D341Med (cell line): ENCODE results near the gene PLEKHG4.

Source experiments
- DNase-seq: peaks from one replicate; pipeline ENCODE4 v3.0.0; 2012; ENCODE audit warnings: low spot score

PLEKHG4 gene

DNA sequence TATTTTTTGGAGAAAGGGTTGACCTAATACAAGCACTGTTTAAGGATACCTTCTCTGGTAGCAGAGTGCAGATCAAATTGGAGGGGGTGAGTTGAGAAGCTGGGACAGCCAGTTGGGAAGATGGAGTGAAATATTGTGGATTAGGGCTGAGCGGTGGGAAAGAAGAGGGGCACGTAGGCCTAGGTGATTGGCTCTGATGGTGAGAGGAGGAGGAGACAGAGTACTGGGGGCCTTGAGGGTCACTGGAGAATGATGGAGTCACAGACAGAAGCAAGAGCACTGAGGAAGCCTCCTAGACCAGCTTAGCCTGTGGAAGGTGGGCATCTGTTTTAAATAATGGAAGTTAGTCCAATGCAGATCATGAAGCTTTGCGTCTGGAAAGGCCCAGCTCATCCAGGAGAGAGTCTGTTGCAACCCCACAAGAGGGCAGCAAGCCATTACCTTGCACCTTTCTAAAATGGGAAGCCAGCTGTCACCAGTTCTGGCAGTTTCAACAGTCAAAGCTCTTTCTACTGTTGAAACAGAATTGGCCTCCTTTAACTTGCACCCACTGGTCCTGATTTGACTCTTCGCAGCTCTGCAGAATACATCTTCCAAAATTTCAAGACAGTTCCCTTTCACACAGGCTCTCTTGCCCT, 18.8 kb upstream of the PLEKHG4 start:
- DNase-seq, result peak; percentile 71

DNA sequence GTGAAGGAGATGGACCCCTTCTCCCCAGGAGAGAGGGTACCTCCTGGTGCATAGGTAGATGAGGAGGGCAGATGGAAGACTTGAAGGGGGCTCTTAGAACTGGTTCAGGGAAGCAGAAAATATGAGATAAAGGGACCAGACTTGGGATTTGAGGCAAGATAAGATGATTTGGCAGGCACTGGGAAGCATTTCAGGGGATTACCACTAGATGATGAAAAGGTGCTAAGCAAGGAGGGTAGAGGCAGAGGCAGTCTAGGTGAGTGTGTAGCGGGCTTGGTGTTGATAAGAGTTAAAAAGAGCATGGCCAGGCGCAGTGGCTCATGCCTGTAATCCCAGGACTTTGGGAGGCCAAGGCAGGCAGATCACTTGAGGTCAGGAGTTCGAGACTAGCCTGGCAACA, 16.1 kb upstream of the PLEKHG4 start:
- DNase-seq, result no peak

DNA sequence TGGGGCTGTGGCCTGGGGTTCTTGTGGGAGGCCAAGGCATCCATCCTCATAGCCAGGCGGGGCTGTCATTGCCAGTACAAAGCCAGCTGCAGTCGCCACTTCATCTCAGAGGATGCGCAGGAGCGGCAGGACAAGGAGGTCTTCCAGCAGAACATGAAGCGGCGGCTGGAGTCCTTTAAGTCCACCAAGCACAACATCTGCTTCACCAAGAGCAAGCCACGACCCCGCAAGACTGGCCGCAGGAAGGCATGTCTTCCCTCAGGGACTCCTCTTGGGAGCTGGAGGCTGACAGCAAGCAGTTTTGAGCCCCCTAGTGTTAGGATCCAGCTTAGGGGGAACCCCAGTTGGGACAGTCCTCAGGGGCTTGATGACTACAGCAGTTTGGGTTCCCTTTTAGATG, 15.1 kb upstream of the PLEKHG4 start:
- DNase-seq, result no peak

DNA sequence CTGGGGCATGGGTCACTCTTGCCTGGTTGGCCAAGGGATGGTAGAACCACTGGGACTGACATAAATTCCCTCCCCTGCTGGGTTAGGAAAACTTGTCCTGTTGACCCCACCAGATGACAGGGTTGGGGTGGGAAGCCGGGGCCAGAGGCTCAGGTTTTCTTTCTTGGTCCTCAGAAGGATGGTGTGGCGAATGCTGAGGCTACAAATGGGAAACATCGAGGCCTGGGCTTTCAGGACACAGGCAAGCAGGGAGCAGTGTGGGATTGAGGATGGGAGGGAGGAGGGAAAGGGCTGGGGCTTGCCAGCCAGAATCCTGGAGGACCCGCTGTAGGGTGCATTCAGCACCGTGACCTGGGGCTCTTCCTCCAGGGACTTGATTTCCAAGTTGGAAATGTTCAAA, 14.5 kb upstream of the PLEKHG4 start:
- DNase-seq, result no peak

DNA sequence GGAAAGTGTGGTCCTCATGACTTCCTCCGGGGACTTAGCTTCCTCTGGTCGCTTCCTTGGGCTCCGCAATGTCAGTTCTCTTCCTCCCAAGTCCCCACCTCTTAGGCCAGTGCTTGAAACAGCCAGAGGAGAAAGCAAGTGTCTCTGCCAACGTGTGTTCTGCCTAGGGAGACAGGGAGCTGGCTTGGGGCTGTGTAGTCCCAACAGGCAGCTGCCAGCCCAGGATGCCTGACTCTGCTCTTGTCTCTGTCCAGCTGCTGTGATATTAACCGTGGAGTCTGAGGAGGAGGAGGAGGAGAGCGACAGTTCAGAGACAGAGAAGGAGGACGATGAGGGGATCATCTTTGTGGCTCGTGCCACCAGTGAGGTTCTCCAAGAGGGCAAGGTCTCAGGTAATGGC, 13.5 kb upstream of the PLEKHG4 start:
- no peak for DNase-seq

DNA sequence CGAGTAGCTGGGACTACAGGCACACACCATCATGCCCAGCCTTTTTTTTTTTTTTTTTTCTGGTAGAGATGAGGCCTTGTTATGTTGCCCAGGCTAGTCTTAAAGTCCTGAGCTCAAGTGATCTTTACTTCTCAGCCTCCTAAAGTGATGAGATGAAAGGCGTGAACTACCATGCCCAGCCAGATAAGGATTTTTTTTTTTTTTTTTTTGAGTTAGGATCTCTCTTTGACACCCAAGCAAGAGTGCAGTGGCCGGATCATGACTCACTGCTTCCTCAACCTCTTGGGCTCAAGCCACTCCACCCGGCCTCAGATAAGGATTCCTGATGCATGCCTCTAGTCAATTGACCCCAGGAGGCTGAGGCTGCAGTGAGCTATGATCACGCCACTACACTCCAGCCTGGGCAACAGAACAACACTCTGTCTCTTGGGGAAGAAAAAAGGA, 11.2 kb upstream of the PLEKHG4 start:
- DNase-seq, result no peak

DNA sequence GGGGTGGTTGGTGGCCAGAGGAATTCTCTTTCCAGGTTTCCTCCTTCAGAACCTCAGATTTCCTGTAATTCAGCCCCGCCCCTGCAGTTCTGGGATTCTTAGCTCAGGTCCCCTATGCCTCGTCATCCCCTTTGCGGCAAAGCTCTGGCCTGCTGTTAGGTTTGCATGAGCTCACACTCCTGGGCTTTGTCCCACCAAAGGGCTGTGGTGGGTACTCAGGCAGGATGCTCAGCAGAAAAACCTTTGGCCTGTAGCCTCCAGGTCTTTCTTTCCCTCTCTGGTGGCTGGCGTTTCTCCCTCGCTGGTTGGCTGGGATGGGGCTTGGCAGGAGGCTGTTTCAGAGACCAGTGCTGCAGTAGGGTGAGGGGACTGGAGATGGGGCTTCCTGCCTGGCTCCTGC, 9.6 kb upstream of the PLEKHG4 start:
- DNase-seq, result no peak

DNA sequence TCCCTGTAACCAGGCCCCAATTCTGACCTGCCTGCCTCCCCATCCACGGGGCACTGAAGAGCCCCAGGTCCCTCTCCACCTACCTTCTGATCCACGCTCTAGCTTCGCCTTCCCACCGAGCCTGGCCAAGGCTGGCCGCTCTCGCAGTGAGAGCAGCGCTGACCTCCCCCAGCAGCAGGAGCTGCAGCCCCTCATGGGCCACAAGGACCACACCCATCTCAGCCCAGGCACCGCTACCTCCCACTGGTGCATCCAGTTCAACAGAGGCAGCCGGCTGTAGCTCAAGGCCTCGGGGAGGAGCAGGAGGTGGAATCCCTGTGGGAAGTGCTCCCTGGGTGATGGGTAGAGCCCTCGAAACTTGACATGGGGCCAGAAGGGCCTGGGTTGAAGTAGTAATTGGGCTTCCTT, 8.4 kb upstream of the PLEKHG4 start:
- no peak for DNase-seq

DNA sequence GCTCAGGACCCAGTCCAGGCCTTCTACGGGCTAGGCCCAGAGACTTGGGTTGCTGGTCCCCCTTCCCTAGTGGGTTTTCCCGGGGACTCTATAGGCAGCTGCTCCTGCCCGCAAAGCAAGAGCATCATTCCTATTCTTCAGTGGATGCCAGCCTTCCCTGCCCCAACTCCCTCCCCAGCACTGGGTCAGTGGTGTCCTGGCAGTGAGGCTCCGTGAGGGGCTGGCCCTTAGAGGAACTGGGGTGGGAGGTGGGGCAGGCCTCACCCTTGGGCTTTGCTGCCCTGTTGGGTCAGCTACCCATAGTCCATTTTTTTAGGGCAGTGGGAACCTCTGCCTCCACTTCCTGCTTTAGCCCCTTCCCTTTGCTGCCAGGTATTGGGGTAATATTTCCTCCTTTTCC, 7.9 kb upstream of the PLEKHG4 start:
- no peak for DNase-seq

DNA sequence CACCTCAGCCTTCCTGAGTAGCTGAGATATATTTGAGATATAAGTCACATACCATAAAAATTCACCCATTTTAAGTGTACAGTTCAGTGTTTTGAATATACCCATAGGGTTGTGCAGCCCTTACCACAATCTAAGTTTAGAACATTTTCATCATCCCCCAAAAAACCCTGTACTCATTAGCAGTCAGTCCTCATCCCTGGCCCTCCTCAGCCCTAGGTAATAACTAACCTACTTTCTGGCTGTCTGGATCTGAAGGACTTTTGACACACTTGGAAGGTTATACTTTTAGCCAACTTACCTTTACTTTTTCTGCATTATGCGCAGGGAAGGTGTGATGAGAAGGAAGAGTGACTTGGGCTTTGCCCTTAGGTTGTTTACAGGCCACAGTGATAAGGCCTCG, 4.0 kb upstream of the PLEKHG4 start:
- no peak for DNase-seq

DNA sequence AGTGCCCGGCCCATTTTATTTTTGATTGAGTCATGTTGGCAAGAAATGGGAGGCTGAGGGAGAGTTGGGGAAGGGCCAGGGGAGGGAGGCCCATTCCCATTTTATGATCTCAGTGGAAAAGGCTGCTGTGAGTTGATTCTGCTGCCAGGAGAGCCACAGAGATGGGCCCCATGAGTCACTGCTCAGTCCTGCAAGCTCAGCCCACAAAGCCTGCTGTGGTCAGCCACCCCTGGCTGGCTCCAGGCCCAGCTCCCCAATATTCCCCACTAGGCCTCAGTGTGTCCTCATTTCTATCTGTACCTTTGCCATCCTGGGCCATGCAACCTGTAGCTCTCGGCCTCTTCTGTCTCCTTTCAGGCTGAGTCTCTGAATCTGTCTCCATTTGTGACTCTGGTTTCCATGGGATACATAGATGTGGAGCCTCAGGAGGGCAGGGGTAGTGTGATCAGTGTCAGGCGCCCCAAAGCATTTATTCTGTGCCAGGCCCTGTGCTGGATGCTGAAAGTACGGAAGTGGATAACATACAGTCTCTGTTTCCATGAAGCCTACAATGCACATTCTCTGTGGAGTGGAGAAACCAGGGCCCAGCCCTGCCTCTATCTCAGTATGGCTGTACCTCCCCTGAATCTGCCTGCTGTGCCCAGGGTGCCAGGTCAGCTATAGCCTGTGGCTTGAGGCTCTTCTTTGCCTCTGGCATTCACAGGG, 1.9 kb upstream of the PLEKHG4 start:
- no peak for DNase-seq

DNA sequence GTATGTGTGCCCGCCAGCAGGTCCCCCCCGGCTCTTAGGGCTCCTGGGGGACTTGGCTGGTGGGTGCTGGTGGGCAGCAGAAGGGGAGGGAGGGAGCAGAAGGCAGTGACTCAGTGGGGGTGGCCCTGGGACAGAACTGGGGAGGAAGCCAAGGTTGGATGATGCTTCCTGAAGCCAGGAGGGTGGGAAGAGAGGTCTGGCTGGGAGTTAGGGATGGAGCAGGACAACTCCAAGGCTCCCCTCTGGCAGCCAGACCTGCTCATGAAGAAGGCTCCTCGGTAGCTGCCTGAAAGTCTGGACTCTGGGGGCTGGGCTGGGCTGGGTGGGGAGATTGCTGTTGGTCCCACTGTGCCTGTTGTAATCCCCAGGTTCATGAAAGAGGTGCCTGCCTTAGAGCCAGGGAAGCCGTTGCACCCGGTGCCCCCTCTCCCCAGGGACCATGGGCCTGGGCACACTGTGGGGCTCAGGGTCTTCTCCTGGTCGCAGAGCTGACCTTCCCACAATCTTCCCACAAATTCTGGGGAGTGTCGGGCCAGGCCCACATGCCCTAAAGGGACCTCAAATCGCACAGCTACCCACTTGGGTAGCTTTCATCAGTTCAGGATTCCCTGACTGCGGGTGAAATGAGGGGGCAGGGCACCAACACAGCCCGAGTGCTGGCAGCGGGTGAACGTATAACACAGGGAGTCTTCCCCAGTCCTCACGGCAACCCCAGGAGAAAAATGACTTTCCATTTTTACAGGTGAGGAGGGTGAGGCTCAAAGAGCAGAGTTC, 1.1 kb upstream of the PLEKHG4 start:
- DNase-seq, result no peak

DNA sequence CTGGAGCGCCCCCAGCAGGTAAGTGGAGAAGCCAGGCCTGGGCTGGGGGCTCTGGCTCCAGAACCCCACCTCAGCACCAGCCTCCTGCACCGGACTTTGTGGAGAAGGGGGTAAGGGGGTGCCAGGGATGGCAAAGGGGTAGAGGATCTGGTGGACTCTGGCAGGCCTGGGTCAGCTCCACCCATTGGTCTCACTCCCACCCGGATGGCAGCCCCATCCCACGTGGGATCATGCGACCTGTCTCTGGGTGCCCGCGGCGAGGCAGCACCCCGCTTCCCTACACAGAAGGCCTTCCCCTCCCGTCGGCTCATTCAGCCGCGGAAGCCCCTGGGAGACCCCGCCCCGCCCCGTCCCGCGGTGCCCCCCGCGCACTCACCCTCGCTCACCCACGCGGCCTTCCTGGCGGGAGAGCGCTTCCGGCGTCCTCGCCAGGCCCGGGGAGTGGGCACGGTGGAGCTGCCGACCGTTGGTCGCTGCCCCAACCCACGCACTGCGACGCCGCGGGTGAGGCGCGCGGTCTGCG, 498 bp upstream of the PLEKHG4 start:
- DNase-seq, result peak; percentile 85

DNA sequence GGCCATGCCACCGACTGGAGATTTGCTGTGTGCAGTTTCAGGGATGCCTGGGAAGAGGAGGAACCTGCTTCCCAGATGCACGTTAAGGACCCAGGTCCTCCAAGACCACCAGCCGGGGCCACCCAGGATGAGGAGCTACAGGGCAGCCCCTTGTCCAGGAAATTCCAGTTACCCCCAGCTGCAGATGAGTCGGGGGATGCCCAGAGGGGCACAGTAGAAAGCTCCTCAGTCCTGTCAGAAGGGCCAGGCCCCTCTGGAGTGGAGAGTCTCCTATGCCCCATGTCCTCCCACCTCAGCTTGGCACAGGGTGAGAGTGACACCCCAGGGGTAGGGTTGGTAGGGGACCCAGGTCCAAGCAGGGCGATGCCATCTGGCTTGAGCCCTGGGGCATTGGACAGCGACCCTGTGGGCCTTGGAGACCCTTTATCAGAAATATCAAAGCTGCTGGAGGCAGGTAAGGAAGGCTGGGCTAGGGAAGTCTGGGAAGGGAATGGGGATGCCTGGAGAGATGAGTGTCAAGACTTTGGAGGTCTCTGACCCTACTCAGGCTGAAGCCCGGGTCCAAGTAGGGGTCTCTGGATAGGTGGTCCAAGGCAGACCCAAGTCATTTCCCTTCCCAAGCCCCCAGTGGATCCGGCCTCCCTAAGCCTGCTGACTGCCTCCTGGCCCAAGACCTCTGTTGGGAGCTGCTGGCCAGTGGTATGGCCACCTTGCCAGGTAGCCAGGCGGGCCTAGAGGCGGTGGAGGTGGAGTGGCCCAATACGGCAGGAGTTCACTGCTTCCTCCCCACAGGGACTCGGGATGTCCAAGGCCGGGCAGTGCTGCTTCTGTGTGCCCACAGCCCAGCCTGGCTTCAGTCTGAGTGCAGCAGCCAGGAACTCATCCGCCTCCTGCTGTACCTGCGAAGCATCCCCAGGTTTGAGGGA, 1.0 kb downstream of the PLEKHG4 start:
- no peak for DNase-seq

DNA sequence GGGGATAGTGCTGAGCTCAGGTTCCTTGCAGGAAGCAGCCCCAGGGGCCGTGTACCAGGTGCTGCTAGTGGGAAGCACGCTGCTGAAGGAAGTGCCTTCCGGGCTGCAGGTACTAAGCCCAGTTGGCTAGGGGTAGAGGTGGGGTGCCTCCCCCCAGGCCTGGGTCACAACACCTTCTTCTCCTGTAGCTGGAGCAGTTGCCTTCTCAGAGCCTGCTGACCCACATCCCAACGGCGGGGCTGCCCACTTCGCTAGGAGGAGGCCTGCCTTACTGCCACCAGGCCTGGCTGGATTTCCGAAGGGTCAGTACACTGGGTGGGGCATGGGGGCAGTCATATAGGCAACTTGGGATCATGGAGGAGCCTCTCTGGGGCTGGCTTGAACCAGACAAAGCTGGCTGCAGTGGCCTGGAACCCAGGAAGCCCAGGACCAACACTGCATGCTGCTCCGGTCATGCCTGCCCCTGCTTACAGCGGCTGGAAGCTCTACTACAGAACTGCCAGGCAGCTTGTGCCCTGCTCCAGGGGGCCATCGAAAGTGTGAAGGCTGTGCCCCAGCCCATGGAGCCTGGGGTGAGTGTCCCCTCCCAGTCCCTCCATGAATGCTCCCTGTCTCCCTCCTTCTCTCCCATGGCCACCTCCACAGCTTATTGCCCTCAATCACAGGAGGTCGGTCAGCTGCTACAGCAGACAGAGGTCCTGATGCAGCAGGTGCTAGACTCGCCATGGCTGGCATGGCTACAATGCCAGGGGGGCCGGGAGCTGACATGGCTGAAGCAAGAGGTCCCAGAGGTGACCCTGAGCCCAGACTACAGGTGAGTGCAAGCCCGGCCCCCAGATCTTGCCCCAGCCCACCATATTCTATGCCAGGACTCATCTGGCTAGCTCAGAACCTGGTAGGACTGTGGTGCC, 2.5 kb downstream of the PLEKHG4 start:
- DNase-seq, result no peak

DNA sequence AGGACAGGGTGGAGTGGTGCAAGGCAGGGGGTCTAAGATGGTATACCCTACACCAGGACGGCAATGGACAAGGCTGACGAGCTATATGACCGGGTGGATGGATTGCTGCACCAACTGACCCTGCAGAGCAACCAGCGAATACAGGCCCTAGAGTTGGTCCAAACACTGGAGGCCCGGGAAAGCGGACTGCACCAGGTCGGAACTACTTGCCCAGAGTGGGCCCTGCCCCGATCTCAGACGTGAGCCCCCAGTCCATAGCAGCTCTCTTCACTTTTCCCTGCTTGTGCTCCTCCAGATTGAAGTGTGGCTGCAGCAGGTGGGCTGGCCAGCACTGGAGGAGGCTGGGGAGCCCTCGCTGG, 3.1 kb downstream of the PLEKHG4 start:
- no peak for DNase-seq

DNA sequence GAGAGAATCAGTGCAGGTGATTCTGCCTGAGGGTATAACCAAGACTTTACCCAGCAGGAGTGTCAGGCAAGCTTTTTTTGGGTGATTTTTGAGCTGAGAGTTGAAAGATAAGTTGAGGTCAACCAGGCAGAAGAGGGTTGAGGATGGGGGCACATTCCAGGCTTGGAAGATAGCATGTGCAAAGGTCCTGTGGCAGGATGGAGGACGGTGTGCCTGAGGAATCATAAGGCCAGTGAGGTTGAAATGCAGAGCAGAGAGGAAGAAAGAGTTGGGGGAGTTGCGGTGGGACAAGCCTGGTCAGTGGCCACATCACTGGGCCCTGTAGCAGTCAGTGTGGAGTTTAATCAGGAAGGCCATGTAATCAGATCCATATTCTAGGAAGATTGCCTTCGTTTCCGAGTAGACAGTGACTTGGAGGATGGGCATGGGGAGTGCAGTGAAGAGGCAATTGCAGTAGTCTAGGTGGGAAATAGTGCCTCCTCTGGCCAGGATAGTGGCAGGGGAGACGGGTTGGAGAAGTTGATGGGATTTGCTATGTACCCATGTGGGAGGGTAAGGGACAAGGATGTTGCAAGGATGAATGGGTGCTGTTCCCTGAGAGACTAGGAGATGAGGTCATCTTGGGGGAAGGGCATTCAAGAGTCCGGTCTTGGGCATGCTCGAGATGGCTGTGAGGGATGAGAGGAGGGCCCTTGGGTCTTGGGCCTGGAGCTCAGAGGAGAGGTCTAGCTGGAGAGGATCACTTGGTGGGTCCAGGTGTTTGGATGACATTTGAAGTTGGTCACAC, 3.9 kb downstream of the PLEKHG4 start:
- DNase-seq, result no peak

DNA sequence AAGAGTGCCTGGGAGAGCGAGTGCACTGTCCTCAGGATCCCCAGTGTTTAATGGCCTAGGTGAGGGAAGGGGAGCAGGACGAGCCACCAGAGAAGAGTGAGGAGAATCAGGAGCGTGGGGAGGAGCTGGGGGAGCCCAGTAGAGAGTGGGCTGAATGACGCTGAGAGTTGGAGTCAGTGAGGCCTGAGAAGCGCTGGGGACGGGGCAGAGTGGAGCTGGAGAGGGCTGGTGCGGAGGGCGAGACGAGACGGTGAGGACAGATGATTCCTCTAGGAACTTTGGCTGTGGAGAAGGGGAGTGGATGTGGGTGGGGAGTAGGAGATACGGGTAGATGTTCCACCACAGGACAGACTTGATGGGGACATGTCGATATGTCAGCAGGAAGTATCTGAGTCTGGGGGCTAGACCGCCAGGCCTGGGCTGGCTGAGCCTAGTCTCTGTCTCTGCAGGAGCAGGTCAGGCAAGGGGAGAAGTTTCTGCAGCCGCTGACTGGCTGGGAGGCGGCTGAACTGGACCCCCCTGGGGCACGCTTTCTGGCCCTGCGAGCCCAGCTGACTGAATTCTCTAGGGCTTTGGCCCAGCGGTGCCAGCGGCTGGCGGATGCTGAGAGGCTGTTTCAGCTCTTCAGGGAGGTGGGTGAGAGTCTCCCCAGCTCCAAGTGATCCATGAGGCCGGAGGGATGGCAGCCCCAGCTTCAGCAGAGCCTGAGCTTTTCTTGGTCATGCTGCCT, 4.7 kb downstream of the PLEKHG4 start:
- no peak for DNase-seq
